CD4-positive, alpha-beta T cell treated with Interleukin-6 at 100 ng/mL for 8 hours (primary cell): Measurements from ENCODE around the gene STIM1.

Experiments
- DNase-seq: peaks from one replicate; pipeline ENCODE4 v3.0.0-alpha.2; 2020; ENCODE audit warnings: mixed read lengths, low spot score

STIM1 gene

DNA sequence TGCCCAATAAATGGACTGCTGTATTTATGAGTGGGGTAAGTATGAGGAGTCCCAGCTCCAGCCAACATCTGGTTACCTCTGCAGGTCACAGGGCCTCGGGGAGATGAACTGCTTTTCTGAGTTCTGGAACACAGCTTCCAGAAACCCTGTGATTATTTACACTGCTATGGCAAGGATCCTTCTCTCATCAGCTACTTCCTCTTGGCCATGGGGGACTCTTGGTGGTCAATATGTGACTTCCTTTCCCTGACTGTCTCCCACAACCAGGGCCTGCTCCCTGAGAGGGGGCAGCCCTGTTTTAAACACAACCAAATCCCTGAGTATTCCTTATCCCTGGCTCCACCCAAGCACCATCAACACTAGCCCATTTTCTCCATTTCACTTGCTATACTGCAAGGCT, 24.7 kb upstream of the STIM1 start:
- no peak for DNase-seq

- DNase-seq = no peak
Observed at GRCh38 chr11:3831378-3832239, 23.9 kb upstream of the STIM1 start.

- DNase-seq = no peak
Observed at GRCh38 chr11:3832816-3833215, 22.6 kb upstream of the STIM1 start.

DNA sequence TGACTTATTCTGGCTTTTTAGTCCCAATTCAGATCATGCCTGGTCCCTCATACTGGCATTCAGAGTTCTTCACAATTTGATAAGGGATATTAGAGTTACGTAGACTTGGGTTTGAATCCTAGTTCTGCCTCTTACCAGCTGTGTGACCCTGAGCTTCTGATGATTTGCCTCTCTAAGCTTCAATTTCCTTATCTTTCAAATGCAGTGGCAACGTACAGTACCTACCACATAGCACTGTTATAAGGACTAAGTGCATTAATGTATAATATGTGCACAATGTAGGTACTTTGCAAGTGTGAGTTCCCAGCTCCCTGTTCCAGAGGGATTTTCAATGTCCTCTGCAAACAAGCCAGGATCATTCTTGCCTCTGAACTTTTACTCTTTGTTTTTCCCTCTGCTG, 22.0 kb upstream of the STIM1 start:
- DNase-seq = no peak

- no peak for DNase-seq
Observed at GRCh38 chr11:3834349-3834663, 21.2 kb upstream of the STIM1 start.

DNA sequence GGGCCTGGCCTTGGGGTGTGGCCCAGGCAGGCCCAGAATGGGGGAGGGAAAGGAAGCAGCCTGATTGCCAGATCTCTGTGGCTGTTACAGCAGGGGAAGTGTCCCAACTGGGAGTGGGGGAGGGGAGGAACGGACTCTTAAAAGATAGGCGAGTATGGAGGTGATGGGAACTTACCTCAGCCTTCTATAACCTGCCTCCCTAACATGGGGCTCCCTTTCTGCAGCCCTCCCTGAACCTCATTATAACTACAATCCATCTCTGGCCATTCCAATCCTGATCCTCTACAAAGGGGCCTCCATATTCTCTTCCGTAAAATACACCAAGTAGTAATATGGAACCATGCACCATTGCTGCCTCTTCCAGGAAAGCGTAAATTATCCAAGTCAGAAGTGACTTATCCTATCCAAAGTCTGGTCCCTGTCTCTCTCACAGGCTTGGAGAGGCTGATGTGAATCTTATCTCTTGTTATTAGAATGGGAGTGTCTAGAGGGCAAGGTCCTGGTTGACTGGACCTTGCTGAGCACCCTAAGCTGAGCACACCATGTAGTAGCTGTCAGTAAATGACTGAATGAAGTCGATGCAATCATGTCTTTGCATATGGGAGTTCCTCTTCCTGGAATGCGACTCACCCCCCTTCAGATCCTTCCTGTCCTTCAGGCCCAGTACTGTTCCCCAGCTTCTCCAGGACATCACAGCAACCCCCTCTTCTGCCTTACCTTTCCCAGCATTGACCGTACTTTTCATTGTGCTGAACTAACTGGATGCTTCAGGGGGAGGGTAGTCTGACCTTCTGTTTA, 20.6 kb upstream of the STIM1 start:
- no peak for DNase-seq

- DNase-seq = no peak
Observed at GRCh38 chr11:3835751-3836150, 19.7 kb upstream of the STIM1 start.

GRCh38 chr11:3836903-3837302, 18.6 kb upstream of the STIM1 start:
- DNase-seq = peak; percentile 70

DNA sequence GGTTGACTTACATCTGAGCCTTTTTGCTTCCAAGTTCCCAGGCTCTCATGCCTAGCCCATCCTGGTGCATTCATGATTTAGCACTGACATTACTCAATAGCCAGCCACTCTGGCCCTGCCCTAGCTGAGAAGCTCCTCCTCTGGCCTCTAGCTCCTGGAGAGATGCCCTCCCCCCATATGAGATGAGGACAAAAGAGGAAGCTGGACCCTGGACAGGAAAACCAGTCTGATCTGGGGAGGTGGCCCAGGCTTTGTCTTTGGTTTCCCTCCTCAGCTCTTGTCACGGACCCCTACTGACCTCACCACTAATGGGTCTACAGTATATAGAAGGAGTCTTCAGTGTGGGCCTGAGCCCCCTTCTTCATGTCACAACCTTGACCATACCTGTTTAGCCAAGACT, 17.7 kb upstream of the STIM1 start:
- DNase-seq = no peak

DNA sequence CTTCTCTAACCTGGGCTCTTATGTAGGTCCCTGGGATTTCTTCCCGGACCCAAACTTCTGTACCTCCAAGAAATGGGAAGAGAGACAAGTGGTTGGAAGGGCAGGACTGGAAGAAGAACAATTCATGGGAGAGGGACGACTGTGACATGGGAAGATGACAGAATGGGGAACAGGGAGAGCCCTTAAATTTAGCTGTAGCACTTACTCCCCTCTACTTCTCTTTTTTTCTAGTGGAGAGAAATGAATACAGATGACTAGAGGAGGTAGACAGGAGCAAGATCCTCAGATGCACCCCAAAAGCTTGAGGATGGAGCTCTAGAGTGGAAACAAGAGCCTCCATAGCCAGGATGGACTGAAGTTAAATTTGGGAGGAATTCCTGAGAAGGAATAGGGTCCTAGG, 17.0 kb upstream of the STIM1 start:
- no peak for DNase-seq

- DNase-seq = no peak
Observed at GRCh38 chr11:3840004-3840869, 15.2 kb upstream of the STIM1 start.

GRCh38 chr11:3840870-3841425, 14.5 kb upstream of the STIM1 start, which contains the start of gene RHOG:
TSS of gene RHOG (minus strand) at chr11:3840959. CDS start at chr11:3828138, 12,821 bp downstream.
- peak; percentile 63 for DNase-seq

DNA sequence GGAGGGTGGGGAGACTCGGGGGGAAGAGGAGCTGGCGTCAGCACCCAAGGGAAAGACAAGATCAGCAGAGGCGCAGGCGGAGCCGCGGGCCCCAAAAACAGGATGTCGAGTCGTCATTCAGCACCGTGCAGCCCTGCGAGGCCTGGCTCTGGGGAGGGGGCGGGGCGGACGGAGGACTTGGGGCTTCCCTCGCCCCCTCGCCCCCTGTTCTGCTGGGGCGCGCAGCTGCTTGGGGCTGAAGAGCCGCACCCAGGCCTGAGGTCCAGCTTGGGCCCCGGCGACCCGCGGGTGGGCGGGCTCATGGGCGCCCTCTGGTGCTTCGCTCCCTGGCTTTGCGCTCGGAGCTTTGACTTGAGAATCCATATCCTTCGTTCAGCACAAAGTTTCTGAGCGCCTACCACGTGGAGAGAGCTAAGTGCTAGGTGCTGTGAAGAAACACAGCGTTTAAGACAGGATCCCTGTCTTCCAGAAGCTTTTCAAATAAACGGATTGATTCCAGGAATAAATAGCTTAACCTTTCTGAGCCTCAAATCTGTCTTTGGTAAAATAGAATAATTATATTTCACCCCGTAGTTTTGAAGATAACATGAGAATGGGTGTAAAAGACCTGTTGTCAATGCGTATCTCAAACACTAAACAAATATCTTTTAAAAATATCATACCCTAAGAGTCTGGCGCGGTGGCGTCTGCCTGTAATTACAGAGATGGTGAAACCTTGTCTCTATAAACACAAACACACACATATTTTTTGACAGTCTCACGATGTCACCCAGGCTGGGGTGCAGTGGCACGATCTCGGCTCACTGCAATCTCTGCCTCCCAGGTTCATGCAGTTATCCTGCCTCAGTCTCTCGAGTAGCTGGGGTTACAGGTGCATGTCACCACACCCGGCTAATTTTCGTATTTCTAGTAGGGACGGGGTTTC, 13.8 kb upstream of the STIM1 start:
- peak; percentile 92 for DNase-seq

DNA sequence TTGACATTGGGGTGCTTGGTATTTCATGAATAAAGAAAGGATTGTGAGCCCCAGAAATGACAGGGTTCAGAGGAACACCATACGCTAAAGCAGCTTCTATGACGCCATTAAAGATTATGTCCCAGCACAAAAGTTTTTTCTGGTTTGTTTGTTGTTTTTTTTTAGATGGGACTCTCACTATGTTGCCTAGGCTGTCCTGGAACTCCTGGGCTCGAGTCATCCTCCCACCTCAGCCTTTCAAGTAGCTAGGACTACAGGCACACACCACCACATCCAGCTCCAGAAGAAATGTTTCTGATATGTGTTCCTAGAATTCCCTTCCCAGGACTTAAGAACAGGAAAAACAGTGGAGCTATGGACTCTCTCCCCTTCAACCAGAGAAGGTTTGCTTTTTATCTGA, 12.1 kb upstream of the STIM1 start:
- no peak for DNase-seq

DNA sequence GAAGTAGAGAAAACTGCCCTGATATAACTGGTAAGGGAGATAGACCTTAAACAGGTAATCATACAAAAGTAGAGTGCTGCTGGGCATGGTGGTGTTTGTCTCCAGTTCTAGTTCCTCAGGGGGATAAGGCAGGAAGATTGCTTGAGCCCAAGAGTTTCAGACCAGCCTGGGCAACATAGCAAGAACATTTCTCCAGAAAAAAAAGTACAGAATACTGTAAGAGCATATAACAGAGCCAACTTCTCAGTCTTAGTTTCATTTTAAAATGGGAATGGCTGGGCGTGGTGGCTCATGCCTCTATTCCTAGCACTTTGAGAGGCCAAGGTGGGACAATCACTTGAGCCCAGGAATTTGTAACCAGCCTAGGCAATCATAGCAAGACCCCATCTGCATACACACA, 10.2 kb upstream of the STIM1 start:
- DNase-seq = no peak

- DNase-seq = no peak
Observed at GRCh38 chr11:3845670-3846069, 9.8 kb upstream of the STIM1 start.

- DNase-seq = peak; percentile 59
Observed at GRCh38 chr11:3849297-3849874, 6.1 kb upstream of the STIM1 start.

DNA sequence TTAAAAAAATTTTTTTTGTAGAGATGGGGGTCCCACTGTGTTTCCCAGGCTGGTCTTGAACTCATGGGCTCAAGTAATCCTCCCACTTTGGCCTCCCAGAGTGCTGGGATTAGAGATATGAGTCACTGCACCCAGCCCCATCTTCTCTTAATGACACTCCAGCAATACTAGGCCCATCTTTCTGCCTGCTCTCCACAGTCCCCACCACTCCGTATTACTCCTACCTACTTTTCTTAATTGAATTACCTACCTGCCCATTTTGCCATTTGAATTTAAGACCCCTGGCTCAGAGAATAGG, 2.0 kb upstream of the STIM1 start:
- no peak for DNase-seq

- peak; percentile 81 for DNase-seq
Observed at GRCh38 chr11:3853899-3854659, 1.4 kb upstream of the STIM1 start.

DNA sequence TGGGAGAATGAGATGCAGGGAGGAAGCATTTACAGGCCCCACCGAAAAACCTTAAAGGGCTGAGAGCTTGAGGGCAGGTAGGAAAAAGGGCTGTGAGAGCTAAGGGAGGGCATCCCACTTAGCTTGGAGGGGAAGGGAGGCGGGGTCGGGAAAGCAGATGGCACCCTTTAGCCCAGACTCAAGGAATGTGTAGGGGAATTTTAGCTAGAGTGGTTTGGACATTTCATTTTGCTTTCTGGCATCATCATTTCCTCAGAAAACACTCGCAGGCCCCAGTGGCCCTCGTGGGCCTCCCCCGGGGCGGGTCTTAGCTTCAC, 846 bp upstream of the STIM1 start:
- no peak for DNase-seq
